NCI-H748 treated with DMSO at 0.1 percent for 48 hours (cell line): ENCODE data around the gene CCSAP.
"Not testable (repeated sequence)": the region's sequence is repeated elsewhere in the genome, so short reads cannot be mapped to it uniquely, and the experiment has no call there.

Source experiments
- DNase-seq: peaks from one replicate; lab custom pipeline; 2025; lab: John Stamatoyannopoulos, UW

Gene CCSAP

GRCh38 chr1:229342656-229343569, at the start of gene CCSAP:
Gene CCSAP, minus strand, starts transcription at chr1:229343047. Its CDS starts 582 bp downstream, at chr1:229342465.
- DNase-seq = peak; percentile 57

- no peak for DNase-seq
Observed at GRCh38 chr1:229390130-229390529, 47.3 kb upstream of the CCSAP start.

GRCh38 chr1:229388897-229389580, 46.2 kb upstream of the CCSAP start:
- no peak for DNase-seq

GRCh38 chr1:229385853-229386456, 43.1 kb upstream of the CCSAP start:
- no peak for DNase-seq

GRCh38 chr1:229384822-229385221, 42.0 kb upstream of the CCSAP start:
- no peak for DNase-seq

GRCh38 chr1:229383961-229384360, 41.1 kb upstream of the CCSAP start:
- DNase-seq = no peak

- no peak for DNase-seq
Observed at GRCh38 chr1:229383188-229383587, 40.3 kb upstream of the CCSAP start.

- no peak for DNase-seq
Observed at GRCh38 chr1:229381234-229381633, 38.4 kb upstream of the CCSAP start.

GRCh38 chr1:229380536-229381160, 37.8 kb upstream of the CCSAP start:
- no peak for DNase-seq

- no peak for DNase-seq
Observed at GRCh38 chr1:229379846-229380245, 37.0 kb upstream of the CCSAP start.

GRCh38 chr1:229378586-229379367, 35.9 kb upstream of the CCSAP start:
- no peak for DNase-seq

- DNase-seq = not testable (repeated sequence)
Observed at GRCh38 chr1:229378035-229378434, 35.2 kb upstream of the CCSAP start.

- DNase-seq = no peak
Observed at GRCh38 chr1:229377429-229377828, 34.6 kb upstream of the CCSAP start.

GRCh38 chr1:229376521-229376920, 33.7 kb upstream of the CCSAP start:
- DNase-seq = no peak

- DNase-seq = no peak
Observed at GRCh38 chr1:229374485-229374884, 31.6 kb upstream of the CCSAP start.

- DNase-seq = no peak
Observed at GRCh38 chr1:229373395-229373794, 30.5 kb upstream of the CCSAP start.

GRCh38 chr1:229372251-229372650, 29.4 kb upstream of the CCSAP start:
- DNase-seq = no peak

GRCh38 chr1:229371624-229372023, 28.8 kb upstream of the CCSAP start:
- DNase-seq = no peak

- DNase-seq = no peak
Observed at GRCh38 chr1:229370601-229371021, 27.8 kb upstream of the CCSAP start.

- no peak for DNase-seq
Observed at GRCh38 chr1:229368347-229368746, 25.5 kb upstream of the CCSAP start.

GRCh38 chr1:229365569-229365968, 22.7 kb upstream of the CCSAP start:
- no peak for DNase-seq
